ENCODE data around the gene AP3M1. TPM values are rescaled to one million over a fixed set of nuclear protein-coding genes. Genes with fewer than 3 reads are reported as not detected.

Gene AP3M1
- total RNA-seq, 1 donor, result 55.8 TPM

DNA sequence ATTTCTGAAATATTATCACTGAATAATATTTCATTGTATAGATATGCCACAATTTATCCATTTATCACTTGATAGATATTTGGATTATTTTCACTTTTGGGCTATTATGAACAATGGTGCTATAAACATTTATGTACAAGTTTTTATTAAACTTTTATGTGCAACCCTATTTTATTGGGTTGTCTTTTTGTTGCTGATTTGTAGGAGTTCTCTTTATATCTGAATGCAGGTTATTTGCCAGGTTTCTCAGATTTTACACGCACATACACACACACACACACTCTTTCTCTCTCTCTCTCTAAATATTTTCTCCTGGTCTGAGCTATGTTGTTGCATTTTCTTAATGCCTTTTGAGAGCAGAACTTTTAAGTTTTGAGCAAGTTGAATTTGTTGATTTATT, 36.6 kb upstream of the AP3M1 start:
- H3K4me3 ChIP-seq (ENCODE audit: low read depth, low read length), result no peak overlapping the region
- TF ChIP-seq, protein P1, sequence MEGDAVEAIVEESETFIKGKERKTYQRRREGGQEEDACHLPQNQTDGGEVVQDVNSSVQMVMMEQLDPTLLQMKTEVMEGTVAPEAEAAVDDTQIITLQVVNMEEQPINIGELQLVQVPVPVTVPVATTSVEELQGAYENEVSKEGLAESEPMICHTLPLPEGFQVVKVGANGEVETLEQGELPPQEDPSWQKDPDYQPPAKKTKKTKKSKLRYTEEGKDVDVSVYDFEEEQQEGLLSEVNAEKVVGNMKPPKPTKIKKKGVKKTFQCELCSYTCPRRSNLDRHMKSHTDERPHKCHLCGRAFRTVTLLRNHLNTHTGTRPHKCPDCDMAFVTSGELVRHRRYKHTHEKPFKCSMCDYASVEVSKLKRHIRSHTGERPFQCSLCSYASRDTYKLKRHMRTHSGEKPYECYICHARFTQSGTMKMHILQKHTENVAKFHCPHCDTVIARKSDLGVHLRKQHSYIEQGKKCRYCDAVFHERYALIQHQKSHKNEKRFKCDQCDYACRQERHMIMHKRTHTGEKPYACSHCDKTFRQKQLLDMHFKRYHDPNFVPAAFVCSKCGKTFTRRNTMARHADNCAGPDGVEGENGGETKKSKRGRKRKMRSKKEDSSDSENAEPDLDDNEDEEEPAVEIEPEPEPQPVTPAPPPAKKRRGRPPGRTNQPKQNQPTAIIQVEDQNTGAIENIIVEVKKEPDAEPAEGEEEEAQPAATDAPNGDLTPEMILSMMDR (IDR thresholded peaks at IDR 0.05; ENCODE audit: insufficient read depth, low read length), result no peak
- DNase-seq (ENCODE audit: low read depth), result peak; percentile 34

DNA sequence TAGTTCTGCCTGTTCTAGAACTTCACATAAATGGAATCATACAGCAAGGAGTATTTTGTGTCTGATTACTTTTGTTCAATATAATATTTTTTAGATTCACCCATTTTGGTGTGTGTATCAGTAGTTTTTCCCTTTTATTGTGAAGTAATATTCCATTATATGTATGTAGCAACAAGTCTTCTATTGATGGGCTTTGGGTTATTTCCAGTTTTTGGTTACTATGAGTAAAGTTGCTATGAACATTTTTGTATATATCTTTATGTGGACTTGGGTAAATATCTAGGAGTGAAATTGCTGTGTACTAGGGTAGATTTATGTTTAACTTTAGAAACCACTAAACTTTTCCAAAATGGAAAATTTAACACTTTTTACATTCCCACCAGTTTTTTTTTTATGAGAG, 36.0 kb upstream of the AP3M1 start:
- DNase-seq (ENCODE audit: low read depth), result peak; percentile 23
- TF ChIP-seq, protein P1 (IDR thresholded peaks at IDR 0.05; ENCODE audit: insufficient read depth, low read length), result no peak
- H3K4me3 ChIP-seq (ENCODE audit: low read depth, low read length), result no peak overlapping the region

DNA sequence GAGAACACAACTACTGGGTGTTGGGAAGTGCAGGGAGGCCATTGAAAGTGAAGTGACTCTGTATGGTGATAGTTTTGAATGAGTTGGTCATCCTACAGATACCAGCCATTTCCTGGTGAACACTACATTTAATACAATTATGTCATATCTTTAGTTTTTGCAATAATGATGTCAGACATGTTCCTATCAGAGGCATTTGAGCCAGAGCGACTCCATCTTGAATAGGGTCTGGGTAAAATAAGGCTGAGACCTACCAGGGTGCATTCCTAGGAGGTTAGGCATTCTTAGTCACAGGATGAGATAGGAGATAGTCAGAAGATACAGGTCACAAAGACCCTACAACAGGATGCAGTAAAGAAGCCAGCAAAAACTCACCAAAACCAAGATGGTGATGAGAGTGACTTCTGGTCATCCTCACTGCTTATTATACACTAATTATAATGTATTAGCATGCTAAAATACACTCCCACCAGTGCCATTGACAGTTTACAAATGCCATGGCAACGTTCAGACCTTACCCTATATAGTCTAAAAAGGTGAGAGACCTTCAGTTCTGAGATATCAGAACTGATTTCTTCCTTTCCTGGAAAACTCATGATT, 28.6 kb upstream of the AP3M1 start:
- no peak overlapping the region for H3K4me3 ChIP-seq (ENCODE audit: low read depth, low read length)
- no peak for DNase-seq (ENCODE audit: low read depth)
- TF ChIP-seq, protein P1 (IDR thresholded peaks at IDR 0.05; ENCODE audit: insufficient read depth, low read length), result no peak

DNA sequence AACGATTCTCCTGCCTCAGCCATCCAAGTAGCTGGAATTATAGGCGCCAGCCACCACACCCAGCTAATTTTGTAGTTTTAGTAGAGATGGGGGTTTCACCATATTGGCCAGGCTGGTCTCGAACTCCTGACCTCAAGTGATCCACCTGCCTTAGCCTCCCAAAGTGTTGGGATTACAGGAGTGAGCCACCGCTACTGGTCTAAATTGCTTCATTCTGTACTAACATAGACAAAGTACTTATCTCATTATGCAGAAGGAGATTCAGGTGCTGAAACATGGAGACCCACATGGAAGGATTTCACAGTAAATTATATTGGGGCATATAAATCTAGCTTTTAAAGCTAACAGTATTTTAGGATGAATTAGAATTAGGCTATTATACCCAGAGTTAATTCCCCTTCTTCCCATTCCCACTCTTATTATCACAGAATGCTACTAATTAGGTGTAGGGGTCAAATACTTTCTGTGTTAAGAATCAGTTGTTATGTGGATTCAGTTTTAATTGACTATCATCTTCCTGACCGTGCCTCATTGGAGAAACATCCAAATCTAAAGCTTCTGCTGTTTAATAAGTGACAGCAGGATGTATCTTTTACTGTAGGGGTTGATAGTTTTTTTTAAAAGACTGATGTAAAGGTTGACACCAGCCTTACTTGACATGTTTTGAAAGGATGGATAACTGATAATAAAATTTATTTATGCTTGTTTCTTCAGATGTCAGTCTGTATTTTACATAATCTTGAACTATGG, 27.6 kb upstream of the AP3M1 start:
- DNase-seq (ENCODE audit: low read depth), result no peak
- TF ChIP-seq, protein P1 (IDR thresholded peaks at IDR 0.05; ENCODE audit: insufficient read depth, low read length), result no peak
- peak overlapping the region; percentile 31 for H3K4me3 ChIP-seq (ENCODE audit: low read depth, low read length)

DNA sequence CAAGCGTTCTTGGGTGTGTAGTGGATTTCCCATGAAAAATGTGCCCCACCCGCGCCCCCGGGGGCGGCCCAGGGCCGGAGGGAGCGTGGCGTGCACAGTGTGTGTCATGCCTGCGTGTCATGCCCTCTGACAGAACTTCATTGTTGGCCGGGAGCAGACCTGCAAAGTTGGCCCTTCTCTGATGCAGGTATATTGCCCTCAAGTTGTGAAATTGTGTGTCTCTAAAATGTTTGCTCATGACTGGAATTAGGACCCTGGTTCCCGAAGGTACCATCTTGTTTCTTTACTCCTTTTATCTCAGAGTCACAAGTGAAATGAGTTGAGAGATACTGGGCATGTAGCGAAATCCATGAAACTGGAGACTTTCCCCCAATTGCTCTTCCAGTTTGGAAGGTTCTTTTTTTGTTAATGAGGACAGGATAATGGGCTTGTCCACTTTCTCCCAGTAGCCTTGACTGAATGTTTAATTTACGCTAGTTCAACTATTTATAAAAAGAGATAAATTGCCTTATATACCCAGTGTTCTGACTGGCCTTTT, 26.6 kb upstream of the AP3M1 start:
- peak; percentile 29 for DNase-seq (ENCODE audit: low read depth)
- TF ChIP-seq, protein P1 (IDR thresholded peaks at IDR 0.05; ENCODE audit: insufficient read depth, low read length), result no peak
- H3K4me3 ChIP-seq (ENCODE audit: low read depth, low read length), result peak overlapping the region; percentile 98

DNA sequence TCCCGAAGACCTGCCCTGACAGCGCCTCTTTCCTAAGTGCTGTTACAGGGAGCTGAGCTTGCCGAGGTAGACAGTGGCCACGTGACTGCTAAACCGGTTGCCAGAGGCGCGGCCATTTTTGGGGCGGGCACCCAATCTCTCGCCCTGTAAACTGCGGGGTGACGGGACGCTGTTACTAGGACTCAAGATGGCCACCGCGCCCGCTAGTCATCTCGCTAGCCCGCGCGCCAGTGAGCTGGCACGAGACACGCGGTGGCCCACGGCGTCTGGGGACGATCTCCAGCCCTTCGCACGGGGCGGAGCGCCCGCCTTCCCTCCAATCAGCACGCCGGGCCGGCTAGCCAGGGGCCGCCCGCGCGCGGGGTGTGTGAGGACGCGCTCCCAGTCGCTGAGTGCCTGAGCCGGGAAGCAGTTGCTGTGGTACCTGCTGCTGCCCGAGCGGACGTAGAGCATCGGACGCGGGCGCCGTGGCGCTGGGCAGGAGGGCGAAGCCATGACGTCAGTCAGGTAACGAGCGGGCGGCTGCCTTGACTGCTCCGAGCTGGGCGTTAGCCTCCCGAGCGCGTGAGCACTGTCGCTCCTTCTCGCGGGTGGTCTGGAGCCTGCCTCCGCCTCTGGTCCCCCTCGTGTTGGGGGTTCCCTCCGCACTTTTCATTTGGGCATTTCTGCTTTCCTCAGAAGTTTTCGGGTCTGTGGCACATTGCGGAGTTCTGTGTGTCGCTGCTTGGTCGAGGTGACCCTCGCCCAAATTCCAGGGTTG, 25.9 kb upstream of the AP3M1 start:
- peak; percentile 89 for DNase-seq (ENCODE audit: low read depth)
- H3K4me3 ChIP-seq (ENCODE audit: low read depth, low read length), result peak overlapping the region; percentile 98
- TF ChIP-seq, protein P1 (IDR thresholded peaks at IDR 0.05; ENCODE audit: insufficient read depth, low read length), result no peak
